GDM1 (cell line): ENCODE data around the gene LPP.

Source experiments
- DNase-seq: peaks from one replicate; lab custom pipeline; 2025; lab: John Stamatoyannopoulos, UW

Gene LPP

DNA sequence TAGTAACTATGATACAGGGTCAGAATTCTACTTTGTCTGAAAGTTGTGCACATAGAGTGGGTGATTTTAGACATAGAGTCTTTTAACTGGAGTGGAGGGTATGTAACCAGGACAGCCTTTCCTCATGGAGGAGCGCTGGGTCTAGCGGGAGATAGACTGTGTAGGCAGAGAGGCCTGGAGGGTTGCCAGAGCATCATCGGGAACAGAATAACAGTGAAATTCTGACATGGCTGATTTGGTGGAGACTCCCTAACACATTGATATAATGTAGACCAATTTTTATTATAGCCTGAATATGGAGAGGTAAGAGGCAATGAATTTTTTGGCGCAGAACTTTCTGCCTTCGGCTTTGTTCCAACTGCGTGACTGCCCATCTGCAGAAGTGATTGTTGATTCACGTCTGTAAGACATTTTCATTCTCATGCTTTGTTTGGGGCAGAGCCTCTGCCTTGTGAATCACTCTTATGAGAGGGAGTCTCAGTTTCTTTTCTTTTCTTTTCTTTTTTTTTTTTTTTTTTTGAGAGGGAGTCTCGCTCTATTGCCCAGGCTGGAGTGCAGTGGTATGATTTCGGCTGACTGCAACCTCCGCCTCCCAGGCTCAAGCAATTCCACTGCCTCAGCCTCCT lies 16.0 kb downstream of the LPP start:
- DNase-seq = no peak

DNA sequence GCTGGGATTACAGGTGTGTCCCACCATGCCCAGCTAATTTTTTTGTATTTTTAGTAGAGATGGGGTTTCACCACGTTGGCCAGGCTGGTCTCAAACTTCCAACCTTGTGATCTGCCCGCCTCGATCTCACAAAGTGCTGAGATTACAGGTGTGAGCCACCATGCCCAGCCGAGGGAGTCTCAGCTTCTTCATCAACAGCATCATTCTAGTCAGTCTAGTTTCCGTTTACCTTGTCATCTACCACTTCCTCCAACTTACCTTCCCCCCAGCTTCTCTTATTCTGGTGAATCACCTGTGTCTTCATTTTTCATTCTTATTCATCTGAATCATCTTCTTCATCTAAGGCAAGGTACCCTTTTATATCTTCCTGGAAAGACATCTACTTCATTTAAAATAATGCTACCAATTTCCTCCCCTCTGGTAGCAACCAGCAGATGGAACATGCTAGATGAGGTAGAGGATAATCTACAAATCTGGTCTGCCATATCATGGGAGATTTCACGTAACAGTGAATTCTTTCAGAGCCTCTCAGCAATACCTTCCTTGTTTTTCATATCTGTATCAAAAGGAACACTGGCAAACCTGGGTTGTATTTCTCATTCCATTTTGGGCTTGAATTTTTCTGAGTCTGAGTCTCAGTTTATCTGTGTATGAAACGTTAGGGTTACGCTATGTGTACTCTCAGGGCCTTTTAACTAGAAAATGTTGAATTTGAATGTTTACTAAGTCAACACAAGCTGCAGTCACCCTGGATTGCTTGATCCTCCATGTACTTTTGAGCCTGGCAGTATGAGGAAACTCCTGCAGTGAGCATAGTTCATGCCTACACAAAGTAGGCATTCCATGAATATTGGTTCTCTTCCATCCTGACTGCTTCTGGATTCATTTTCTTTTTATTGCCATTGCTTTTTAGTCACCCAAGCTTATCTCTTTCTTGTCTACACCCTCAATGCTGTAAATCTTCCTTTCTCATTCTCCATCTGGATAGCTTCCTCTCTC lies 16.8 kb downstream of the LPP start:
- DNase-seq = no peak

GRCh38 chr3:188171682-188172467 lies 17.9 kb downstream of the LPP start:
- no peak for DNase-seq

DNA sequence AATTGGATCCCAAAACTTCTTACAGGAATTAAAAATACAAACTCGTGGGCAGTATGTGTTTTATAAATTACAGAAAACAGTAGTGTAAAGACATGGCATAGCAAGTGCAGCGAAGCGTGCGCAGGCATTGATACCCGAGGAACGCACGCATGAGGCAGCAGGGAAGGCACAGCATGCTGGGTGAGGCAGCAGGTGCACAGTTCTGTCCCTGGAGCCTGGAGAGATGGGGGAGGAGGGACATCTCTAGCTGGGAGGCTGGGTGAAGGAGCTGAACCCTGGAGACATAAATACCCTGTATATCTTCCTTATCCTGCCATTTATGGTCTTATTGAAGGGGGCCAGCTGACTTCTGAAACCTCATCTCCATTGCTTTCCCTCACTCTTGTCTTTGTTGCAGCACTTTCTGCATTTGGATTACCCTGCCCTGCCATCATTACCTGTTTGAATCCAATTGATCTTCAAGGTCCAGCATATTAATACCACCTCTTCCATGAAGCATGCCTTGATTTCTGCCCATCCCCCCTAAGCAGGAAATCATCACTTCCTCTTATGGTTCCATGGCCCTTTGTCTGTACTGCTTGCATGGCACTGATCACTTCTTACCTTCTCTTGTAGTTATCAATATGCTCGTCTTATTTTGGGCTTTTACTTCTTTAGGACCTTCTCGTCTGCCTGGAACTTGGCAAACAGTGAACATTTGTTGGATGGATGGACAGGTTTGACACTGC lies 20.5 kb downstream of the LPP start:
- DNase-seq = no peak

- no peak for DNase-seq
Observed at GRCh38 chr3:188176476-188176875, 22.5 kb downstream of the LPP start.

- DNase-seq = no peak
Observed at GRCh38 chr3:188176884-188177283, 22.9 kb downstream of the LPP start.

DNA sequence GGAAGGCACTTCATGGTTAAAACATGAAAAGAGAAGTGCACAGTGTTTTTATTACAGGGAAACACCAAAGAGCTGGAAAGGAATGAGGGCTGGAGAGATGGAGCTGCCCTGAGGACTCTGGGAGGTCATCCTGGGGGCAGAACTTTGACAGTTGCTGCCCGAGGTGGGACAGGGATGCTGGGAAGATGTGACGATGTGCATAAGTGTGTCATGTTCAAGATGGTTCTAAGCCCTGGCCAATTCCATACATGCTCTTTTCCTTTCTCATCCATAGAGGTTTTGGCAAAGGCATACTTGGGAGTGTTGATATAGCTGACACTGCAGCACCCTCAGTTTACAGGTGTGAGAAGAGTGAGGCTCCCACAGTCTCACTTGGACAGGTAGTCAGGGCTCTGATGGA lies 23.8 kb downstream of the LPP start:
- no peak for DNase-seq

GRCh38 chr3:188178293-188178936 lies 24.5 kb downstream of the LPP start:
- no peak for DNase-seq

GRCh38 chr3:188179006-188179966 lies 25.3 kb downstream of the LPP start:
- no peak for DNase-seq

DNA sequence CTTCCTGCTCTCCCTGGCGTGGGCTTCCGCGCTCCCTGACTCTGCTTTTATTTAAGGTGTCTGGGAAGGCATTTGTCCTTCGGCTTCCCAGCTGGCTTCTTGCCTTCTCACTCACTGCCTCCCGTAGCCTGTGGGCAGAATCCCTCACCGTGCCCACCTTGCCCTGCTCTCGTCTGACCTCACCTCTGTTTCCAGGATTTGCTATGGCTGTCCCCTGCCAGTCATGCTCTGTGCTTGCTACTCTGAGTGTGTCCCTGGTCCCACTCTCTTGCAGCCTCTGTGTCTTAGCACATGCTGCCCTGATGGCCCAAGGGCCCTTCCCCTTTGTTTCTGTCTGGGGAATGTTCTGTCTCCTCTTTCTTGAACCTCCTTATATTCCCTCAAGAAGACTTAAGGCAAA lies 26.2 kb downstream of the LPP start:
- no peak for DNase-seq

DNA sequence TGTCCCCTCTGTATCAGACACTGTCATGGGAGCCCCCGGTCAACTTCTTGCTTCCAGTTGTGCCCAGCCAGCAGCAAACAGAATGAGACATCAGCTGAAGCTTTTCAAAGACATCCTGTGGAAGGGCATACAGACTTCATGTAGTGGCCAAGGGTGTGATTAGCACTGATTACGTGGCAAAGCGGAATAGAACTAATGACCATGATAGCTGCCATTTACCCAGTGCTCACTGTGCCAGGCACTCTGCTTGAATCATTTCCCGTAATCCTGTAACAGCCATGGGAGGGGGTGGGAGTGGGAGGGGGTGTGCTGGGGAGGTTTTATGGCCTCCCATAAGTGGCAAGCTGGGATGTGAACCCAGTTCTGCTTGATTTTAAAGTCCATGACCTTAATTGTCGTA lies 29.5 kb downstream of the LPP start:
- DNase-seq = no peak

GRCh38 chr3:188184160-188184559 lies 30.2 kb downstream of the LPP start:
- DNase-seq = no peak

DNA sequence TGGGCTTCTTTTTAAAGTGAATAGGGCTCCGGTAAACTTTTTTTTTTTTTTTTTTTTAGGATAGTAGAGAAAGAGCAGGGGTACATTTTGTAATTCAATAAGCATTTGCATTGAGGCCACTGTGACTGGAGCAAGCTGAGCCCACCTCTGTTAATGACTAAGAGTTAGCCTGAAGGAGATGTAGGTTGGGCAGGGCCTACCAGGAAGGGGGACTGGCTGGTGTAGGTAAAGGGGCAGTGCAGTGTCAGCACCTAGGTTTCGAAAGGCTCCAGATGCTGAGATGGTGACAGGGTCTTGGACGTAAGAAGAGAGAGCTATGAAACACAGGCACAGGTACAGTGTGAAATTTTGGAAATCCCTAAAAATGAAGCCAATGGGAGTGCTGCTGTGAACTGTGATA lies 30.7 kb downstream of the LPP start:
- DNase-seq = no peak

GRCh38 chr3:188185717-188186251 lies 31.8 kb downstream of the LPP start:
- DNase-seq = no peak

DNA sequence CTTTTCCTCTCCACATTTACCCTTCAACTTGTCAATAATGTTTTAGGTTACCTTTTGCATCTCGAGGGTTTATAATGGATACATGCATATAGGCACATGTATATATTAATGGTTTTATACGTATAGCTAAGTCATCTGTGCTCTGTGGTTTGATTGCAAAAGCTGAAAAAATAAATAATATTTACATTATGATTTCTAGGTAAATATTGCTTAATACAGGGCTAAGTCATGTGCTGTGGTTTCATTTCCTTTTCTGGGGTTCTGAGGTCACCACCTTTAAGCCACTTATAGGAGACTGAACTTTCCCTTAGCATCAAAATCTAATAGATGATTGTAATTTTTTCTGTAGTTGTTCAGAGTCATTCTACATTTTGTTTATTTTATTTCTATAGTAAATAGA lies 33.1 kb downstream of the LPP start:
- no peak for DNase-seq

GRCh38 chr3:188188911-188189310 lies 35.0 kb downstream of the LPP start:
- DNase-seq = no peak

GRCh38 chr3:188191460-188191859 lies 37.5 kb downstream of the LPP start:
- DNase-seq = no peak

DNA sequence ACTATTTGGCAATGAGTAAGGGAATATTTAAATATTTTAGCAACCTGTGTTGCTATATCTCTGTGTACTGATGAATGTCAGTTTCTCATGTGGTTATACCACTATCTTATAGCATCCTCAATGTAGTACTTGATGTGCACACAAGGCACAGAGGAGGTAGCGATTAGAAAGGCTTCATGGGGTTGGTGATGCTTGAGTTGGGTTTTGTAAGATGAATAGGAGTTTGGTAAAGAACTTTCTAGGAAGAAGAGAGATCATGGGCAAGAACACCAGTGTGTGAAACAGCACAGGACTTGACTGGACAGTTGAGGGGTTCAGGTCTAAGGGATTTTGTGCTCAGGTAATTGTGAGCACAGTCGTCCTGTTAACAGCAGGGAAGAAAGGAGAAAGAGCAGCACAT lies 38.1 kb downstream of the LPP start:
- DNase-seq = no peak

DNA sequence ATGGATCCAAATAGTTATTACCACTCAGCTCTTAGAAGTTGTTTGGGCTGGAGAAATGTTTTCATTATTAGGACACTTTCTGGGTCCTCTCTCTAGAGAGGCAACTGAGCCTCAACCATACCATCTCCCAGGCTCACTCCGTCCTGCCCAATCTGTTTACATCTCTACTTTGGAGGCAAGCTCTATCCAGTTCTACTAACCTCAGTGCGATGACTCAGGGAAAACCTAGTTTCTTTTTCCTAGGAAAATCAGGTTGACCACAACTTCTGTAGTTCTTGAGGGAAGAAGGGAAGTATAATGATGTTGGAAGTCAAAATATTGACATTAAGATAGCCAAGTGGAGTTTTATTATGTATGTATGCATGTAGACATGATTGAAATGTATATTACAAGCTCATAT lies 40.4 kb downstream of the LPP start:
- no peak for DNase-seq
